HG03139 (cell line): Measurements from ENCODE around the gene FLT4.

Source experiments
- ATAC-seq: cut with Tn5 transposase; IDR thresholded peaks from one replicate; pipeline ENCODE4 v1.9.1; 2021; ENCODE audit not compliant: unreplicated experiment

The FLT4 gene

DNA sequence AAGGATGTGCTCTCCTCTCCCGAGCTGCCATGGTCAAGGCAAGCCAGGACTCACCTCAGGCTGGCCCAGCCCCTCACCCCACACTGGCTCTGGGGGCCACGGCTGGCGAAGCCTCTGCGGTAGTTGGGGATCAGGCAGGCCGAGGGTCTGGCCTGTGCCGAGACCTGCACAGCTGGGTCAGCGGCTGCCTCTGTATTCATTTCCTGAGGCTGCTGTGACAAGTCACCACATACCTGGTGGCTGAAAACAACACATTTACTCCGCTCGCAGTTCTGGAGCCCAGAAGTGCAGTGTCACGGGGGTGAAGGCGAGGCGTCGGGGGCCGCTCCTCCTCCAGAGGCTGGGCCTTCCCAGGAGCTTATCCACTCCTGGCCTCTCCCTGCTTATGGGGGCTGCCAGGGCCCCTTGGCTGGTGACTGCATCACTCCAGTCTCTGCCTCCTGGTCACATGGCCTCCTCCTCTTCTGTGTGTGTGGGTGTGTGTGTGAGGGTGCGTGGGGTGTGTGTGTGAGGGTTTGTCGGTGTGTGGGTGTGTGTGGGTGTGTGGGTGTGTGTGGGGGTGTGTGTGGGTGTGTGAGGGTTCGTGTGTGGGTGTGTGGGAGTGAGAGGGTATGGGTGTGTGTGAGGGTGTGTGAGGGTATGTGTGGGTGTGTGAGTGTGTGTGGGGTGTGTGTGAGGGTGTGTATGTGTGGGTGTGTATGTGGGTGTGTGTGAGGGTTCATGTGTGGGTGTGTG, 54.9 kb downstream of the FLT4 start:
- no peak for ATAC-seq

DNA sequence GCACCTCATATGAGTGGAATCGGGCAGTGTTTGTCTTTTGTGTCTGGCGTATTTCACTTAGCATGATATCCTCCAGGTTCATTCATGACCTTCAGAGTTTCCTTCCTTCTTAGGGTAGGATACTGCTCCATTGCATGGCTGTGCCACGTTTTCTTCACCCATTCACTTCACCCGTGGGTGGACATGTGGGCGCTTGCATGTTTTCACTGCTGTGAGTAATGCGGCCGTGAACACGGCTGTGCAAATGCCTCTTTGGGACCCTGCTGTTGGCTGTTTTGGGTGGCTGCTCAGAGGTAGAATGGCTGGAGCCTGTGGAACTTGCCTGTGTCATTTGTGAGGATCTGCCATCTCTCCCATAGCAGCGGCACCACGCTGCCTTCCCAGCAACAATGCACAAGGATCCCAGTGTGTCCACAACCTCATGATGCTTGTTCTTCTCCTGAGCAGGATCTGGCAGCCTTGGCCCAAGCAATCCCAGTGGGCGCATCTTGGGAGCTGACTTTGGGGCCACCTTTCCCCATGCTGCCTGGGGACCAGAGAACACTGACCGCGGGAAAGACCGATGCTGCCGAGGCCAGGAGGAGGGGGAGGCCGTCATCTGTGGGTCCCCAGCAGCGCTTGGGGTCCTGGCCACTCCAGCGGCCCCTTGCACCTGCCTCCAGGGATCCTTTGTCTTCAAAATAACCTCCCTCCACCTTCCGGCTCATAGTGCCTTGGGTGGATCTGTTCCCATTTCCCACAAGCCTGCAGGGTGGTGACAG, 55.8 kb downstream of the FLT4 start:
- ATAC-seq, result no peak

DNA sequence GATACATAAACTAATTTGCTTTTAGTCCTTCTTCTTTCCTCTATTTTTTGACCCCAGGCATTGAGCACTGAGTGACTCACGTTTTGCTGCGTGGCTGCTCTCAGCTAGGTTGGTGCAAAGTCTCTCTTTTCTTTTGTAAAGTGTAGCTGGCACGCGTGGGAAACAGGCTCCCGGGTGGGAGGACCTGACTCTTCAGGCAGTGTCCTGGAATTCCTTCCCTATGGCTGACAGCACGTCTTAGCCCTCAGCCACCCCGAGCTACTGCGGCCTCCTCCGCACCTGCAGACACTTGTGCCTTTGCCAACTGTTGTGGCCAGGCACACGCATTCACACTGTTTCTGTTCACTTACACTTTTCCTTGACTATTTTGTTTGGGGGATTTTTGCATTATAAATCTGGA, 57.2 kb downstream of the FLT4 start:
- no peak for ATAC-seq

DNA sequence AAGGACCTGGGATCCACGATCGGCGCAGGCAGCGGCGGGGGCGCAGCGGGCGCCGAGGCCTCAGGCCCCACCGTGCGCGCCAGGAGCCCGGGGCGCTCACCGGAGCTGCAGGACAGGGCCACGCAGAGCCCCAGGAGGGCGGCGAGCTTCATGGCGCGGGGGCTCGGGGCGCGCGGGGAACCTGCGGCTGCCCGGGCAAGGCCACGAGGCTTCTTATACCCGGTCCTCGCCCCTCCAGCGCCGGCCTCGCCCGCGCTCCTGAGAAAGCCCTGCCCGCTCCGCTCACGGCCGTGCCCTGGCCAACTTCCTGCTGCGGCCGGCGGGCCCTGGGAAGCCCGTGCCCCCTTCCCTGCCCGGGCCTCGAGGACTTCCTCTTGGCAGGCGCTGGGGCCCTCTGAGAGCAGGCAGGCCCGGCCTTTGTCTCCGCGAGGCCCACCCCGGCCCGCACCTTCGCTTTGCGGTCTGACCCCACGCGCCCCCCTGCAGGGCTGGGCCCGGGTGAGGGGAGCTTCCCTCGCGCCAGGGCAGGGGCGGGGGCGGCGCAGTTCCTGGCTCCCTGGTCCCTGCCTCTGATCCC, 58.0 kb downstream of the FLT4 start, which contains the start of gene SCGB3A1:
Gene SCGB3A1 (minus strand): TSS at position 189 of the 577 bp plus-strand sequence. CDS start 37 bp downstream, at position 152.
- no peak for ATAC-seq

DNA sequence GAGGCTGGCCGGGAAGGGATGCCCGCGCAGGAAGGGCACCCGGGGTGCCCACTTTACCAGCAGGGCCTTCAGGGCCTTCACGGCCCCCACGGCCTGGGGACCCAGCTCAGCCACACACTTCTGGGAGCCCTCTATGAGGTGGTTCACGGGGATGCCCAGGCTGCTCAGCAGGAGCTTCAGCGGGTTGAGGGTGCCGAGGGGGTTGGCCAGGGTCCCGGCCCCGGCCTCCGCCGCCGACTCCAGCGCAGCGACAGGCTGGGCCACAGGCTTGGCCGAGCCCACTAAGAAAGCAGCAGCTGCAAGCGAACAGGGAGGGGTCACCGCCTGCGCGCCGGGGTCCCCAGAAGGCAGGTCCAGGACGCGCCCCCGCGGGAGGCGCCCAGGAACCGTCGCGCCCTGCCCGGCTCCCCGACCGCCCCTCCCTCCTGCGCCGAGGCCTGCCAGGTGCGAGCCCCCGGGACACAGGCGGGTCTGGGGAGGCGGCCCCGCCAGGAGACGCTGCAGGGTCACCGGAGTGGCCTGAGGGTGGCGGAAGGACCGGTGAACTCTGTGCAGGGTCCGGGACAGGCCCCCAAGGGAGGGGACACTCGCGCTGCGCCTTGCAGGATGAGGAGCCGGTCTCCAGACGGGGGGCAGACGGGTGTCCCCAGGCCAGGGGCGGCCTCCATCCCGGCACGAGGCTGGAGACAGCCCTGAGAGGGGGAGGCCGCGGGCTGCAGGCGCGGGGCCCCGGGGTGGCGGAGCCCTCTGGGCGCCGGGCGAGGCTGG, 58.7 kb downstream of the FLT4 start:
- ATAC-seq, result no peak

DNA sequence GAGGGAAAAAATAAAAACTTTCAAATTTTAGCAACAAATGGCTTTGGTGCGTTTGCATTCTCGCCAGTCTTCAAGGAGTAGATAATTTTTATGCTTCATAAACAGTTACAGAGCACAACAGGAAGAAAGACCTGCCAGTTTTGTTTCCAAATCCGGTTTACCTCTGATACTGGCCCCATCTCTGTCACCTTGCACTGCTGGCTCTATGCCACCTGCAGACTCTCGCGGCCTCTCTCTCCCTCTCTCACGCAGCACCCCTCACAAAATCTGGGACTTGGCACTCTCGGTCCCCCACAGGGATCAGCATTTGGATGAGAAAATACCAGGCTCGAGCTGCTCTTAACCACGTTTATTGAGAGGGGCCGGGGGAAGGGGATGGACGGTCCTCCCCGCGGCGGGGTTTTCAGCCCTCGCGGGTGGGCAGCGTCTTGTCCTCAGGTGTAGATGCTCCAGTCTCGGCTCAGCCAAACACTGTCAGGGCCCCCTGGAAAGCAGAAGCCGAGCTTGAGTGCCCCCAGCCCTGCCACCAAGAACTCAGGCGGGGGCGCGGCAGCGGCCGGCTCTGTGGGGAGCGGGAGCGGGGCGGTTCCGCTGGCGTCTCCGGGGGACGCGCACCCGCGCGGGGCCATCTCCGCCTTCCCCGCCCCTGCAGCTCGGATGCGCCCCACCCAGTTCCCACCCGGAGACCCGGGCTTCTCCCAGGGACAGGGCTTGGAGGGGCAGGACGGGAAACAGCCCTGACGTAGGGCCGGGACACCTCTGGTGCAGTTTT, 59.4 kb downstream of the FLT4 start:
- ATAC-seq, result no peak

DNA sequence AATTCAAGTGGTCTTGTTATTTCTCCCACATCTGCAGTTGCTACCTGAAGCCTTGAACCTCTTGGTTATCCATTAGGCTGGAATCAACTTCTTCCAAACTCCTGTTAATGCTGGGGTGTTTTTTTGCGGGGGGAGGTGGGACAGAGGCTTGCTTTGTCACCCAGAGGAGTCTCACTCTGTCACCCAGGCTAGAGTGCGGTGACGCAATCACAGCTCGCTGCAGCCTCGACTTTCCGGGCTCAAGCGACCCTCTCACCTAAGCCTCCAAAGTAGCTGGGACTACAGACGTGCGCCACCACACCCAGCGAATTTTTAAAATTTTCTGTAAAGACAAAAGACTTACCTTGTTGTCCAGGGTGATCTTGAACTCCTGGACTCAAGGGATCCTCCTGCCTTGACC, 62.5 kb downstream of the FLT4 start:
- ATAC-seq, result no peak

DNA sequence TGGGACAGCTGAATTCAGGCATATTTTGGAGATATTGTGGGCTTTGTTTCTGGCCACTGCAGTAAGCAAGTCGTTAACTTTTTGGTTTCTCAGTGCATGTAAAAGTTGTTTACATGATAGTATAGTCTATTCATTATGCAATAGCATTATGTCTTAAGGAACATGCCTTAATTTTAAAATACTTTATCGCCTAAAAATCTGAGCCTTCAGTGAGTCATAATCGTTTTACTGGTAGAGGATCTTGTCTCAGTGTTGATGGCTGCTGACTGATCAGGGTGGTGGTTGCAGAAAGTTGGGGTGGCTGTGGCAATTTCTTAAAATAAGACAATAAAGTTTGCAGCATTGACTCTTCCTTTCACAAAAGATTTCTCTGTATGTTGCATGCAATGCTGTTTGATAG, 63.2 kb downstream of the FLT4 start:
- no peak for ATAC-seq

DNA sequence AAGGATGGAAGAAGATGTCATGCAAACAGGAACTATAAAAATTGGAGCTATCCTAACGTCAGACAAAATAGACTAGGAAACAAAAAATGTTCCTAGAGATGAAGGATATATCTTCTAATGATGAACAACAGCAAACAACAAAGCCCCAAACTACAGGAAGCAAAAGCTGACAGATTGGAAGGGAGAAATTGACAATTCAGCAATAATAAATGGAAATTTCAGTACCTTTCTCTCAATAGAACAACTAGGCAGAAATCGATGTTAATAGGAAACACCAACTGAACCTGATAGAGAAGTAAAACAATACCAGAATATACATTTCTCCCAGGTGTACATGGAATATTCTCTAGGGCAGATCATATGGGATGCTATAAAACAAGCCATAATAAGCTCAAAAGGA, 65.7 kb downstream of the FLT4 start:
- no peak for ATAC-seq

DNA sequence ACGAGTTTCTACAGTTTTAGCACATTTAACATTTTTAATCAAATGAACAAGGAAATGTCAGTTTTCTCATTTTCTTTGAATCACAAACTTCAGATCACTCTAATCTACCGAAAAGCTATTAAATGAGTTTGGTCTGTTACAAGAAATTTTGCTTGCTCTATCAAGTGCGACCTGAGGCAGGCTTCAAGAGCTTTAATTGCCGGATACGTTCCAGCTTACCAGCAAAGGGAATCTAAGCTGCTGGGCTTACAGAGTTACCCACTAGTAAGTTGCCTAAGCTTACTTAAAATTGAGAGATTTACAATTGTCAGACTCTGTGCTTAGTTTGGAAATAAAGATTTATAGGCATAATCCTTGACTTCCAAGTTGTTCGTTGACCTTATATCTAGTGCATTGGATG, 68.7 kb downstream of the FLT4 start:
- ATAC-seq, result no peak

DNA sequence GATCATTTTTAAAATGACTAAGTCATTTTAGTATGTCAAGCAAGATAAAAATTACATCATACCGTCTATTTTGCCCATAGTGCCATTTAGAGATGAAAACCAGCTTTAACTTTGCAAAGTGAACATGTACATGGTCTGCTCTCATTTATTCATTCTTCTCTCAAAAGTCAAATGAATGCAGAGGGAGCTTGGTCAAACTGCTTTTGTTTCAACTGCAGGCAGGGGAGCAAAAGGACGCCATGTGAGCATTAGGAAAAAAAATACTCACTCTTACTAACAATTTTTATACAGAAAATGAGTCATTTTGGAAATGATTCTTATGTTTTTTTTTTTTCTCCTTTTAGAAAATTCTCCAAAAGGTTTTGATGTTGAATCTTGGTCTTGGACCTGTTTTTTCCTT, 73.8 kb downstream of the FLT4 start:
- no peak for ATAC-seq

DNA sequence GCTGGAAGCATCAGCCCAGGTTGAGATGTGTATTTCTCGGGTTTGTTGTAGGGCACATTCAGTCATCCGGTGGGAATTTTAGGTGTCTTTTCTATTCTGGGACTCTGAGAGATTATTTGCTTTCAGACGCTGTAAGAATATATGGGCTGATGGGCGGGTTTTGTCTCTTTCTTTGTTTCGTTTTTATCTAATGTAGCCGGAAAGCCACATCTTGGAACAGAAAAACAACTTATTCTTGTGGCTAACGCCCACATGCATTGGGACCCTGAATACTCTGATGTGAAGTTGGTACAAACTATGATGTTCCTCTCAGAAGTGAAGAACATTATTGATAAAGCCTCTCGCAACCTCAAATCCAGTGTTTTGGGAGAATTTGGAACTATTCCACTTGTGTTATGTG, 80.5 kb downstream of the FLT4 start:
- ATAC-seq, result no peak

DNA sequence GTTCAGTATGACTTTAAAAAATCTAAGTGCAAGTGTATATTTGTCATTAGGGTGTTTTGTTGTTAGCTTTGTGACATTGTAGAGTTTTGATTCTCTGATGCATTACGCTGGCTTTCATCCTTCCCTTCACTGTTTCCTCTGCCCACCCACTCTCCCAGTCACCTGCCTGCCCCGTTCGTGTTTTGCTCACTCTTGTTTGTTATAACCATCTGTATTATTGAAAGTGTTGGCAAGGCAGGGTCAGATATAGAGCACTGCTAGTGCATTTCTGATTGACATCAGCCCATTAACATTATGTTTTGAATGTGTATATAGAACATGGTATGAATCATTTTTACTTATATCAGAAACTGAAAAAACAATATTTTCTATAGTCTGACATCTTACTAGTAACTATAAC, 85.4 kb downstream of the FLT4 start:
- ATAC-seq, result no peak

DNA sequence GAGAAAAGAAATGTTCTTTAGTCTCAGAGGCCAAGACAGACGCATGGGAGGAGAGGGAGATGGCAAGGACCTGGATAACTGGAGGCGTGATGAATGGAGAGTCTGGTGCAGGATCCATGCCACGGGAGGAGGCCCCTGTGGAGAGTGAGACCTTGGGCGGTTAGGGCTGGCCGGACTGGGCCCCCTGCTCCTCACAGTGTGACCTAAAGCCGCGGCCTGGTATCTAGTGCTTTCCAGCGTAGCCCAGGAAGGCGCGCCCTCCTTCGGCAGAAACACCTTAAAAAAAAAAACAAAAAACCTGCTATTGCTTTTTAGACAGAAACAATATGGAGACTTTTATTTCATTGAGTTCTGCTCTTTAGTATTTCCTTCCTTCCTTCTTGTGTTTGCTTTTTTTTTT, 91.2 kb downstream of the FLT4 start:
- no peak for ATAC-seq

DNA sequence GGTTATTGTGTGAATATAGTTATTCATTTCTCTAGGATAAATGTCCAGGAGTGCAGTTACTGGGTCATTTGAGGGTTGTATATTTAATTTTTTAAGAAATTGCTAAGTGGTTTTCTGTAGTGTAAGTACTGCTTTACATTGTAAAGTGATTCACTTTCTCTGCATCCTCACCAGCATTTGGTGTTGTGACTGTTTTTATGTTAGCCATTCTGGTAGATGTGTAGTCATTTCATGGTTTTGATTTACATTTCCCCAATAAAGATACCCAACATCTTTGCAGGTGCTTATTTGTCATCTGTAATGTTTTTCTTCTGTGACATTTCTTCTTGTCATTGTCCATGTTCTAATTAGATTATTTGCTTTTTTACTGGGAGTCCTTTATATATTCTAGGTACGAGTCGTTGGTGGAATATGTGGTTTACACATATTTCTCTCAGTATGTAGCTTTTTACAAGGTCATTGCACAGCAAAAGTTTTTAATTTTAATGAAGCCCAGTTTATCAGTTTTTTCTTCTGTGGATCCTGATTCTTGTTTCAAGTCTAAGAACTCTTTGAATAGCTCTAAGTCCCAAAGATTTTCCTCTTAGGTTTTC, 92.1 kb downstream of the FLT4 start:
- ATAC-seq, result no peak

DNA sequence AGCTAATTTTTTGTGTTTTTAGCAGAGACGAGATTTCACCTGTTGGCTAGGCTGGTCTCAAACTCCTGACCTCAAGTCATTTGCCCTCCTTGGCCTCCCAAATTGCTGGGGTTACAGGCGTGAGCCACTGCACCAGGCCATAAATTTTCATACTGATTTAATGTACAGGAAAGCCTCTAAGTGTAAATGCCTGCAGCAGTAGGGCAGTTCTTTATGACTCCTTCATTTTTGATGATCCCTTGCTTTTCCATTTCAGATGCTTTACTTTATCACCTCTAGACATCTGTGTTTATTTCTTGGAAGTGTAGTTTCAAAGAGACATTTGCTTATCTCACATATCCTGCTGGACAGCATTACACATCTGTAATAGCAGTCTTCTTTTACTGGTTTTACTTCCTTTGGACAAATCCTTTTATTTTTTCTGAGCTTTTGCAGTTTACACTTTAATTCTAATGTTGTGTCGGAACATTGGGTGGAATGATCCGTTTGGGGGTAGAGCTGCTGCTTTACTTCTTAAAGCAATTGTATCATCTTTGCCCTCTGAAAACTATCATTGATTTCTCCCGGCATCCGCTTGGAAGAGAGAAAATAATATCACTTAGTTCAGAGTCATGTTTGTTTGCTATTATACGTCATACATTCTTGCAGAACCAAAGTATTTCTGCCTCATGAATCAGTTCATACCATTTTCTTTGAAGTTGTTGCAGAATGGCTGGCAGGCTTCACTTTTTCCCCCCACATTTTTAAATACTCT, 94.1 kb downstream of the FLT4 start:
- no peak for ATAC-seq

DNA sequence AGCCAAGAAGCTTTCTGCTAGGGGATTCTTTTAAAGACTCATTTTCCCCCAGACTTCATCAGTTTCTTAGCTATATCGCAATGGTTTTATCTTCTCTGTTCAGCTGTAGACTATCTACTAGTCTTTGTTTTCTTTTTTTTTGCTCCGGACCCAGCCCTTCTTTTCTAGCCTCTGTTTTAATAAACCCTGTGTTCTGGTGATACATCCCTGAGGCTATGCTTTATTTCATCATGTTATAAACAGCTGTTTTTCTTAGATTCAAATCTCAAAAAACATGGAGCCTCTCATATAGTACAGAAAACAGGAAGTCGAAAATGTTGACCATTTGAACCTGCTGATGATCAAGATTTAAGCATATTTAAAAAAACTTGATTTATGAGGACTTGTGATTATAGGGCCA, 95.9 kb downstream of the FLT4 start:
- ATAC-seq, result no peak
